ENCODE measurements around the gene CPEB3.
"Not testable (repeated sequence)": the region's sequence is repeated elsewhere in the genome, so short reads cannot be mapped to it uniquely, and the experiment has no call there.

Gene CPEB3

DNA sequence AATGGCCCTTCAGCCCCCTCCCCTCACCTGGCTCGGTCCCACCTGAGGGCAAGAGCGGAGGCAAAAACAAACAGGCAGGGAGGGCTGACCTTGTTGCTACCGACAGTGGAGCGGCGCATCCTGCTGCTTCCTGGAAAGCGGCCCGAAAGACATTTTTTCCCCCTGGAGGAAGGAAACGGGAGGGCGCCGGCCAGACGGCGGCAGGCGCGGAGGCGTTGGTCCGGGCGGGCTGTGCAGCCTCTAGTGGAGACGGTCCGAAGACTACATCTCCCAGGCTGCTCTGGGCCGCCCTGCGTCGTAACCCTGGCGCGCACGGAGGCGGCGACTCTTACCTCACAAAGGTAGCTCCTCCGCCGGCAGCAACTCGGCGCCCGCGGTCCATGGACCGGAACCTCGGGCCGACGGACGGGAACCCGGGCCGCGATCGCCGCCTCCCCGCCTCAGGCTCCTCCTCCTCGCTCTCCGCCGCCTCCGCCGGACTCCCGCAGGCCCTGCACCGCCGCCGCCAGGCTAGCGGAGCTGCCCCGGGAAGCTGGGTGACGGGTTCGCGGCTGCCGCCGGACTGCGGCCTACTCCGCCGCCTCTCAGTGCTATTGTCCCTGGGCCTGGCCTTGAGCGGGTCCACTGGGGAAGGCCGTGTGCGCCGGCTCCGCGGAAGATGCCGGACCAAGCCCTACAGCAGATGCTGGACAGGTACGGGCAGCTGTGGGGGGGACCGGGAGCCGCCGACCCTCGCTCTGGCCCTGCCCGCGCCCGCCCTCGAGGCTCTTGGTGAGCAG, at the start of gene CPEB3, which contains the start of gene MARCHF5:
Gene CPEB3, minus strand, starts transcription at position 242 of the 779 bp plus-strand sequence. CDS start 50,728 bp downstream, outside the sequence.
Gene MARCHF5, plus strand, starts transcription at position 331 of the 779 bp plus-strand sequence. Its CDS starts 328 bp downstream, at position 659.
- DNase-seq, result peak; percentile 92

DNA sequence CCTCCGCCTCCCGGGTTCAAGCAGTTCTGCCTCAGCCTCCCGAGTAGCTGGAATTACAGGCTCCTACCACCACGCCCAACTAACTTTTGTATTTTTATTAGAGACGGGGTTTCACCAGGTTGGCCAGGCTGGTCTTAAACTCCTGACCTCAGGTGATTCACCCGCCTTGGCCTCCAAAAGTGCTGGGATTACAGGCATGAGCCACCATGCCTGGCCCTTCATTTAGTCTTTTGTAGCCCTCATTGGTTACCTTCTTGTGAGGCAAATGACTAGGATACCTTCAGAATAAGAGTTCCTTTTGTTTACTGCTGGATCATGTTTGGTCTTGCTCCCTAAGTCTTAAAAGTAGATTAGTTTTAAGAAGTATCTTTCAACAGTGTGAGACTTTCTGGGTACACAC, 39.0 kb upstream of the CPEB3 start:
- DNase-seq, result not testable (repeated sequence)

DNA sequence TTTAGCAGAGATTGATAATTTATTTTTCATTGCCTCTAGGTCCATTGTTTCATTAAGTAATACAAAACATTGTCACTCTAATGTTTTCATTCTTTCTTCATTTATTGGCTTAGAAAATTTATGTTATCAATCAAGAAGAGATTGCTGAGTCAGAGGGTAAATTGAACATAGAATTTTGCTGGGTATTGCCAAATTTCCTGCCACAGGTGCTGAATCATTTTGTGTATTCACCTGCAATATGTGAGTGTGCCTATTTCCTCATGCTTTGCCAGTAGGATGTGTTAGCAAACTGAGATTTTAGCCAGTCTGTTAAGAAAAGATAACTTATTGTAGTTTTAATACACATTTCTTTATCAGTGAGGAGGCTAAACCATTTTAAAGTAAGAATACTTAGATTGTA, 38.1 kb upstream of the CPEB3 start:
- DNase-seq, result no peak

DNA sequence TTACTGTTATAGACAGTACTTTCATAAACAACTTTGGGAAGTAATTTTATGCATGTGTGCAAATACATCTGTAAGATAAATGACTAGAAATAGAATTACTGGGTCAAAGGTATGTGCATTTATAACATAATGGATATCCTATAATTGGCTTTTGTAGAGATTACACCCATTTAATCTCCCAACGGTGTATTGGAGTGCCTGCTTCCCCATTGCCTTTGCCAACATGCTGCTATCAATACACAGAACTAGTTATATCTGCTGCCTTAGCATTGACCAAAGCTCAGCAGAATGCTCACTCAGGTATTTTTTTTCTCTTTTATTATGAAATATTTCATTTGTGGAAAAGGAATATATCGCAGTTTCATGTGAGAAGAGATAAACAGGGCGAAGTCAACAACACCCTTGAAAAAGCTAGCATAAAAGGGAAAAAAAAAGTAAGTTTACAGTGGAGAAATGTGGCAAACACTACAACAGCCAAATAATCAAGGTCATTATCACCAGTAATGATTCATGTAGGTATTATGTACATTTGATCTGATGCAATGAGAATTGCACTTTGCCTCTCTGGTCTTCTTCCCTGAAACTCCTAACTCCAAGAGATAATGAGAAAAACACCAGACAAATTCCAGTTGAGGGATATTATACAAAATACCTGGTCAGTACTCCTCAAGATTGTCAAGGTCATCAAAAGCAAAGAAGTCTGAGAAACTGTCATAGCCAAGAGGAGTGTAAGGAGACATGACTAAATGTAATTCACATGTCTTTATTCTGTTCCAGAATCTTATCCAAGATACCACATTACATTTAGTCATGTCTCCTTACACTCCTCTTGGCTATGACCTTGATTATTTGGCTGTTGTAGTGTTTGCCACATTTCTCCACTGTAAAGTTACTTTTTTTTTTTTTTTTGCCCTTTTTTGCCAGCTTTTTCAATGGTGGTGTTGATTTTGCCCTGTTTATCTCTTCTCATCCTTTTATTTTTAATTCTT, 36.9 kb upstream of the CPEB3 start:
- no peak for DNase-seq

DNA sequence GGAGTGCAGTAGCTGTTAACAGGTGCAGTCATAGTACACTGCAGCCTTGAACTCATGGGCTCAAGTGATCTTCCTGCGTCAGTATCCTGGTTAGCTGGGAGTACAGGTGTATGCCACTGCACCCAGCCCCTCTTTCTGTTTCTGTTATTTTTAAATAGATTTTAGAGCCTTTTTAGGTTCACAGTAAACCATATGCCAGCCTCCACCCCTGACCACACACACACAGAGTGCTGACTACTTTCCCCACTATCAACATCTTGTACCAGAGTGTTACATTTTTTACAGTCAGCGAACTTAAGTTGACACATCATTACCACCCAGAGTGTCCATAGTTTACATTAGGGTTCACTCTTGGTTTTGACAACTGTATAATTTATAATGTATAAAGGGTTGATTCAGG, 32.2 kb upstream of the CPEB3 start:
- no peak for DNase-seq

DNA sequence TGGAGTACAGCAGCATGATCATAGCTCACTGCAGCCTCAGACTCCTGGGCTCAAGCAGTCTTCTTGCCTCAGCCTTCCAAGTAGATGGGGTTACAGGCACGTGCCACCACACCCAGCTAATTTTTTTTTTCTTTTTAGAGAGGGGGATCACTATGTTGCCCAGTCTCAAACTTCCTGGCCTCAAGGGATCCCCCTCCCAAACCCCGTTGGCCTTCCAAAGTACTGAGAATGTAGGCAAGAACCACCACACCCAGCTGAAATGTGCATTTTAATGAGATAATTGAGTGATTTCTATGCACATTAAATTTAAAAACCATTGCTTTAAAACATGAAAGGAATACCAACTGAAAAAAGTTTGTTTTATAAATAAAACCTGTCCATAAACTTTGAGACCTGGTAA, 25.7 kb upstream of the CPEB3 start:
- no peak for DNase-seq

DNA sequence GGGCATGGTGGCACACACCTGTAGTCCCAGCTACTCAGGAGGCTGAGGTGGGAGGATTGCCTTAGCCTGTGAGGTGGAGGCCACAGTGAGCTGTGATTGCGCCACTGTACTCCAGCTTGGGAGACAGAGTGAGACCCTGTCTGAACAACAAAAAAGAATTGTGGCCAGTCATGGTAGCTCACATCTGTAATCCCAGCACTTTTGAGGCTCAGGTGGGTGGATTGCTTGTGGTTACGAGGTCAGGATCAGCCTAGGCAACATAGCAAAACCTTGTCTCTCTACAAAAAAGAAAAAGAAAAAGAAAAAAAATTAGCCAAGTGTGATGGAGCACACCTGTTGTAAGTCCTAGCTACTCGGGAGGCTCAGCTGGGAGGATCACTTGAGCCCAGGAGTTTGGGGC, 22.9 kb upstream of the CPEB3 start:
- DNase-seq, result no peak

DNA sequence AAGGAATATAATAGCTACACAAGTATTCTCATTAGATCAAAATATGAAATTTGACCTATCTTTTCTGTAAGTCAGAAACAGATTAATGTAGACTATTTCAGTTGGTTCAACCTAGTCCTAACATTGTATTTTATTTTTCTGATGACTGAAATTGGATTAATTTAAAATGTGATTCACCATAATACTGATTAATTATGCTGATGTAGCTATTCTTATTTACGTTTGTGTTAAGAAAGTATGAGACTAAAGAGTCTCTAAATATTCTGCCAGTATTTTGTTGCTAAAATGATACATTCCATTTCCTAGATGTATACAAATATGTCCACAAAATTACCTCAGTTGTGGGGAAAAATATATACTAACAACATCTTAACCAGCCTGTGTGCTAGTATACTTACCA, 18.4 kb upstream of the CPEB3 start:
- DNase-seq, result no peak

DNA sequence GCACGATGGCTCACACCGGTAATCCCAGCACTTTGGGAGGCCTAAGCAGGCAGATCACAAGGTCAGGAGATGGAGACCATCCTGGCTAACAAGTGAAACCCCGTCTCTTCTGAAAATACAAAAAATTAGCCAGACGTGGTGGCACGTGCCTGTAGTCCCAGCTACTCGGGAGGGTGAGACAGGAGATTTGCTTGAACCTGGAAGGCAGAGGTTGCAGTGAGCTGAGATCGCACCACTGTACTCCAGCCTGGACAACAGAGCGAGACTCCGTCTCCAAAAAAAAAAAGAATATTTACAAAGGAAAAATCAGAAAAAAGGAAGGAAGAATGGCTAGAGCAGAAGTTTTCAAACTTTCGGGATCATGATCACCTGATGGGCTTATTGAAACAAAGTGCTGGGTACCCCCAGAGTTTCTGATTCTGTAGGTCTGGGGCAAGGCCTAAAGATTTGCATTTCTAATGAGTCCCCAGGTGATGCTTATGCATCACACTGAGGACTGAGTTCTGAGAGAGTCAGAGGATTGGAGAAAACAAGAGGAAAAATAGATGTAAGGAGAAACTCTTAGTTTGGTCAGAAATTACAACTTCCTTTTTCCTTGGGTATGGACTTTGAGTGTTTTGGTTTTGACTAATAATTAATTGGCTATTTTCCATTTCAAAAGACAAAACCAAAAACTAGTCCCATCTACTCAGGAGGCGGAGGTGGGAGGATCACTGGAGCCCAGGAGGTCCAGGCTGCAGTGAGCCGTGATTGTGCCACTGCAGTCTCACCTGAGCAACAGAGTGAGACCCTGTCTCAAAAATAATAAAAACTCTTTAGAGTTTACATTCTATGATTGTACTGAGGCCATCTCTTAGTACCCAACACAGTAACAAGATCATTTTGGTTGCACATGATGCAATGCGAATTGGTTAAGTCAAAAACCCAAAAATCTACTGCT, 14.5 kb upstream of the CPEB3 start:
- DNase-seq, result no peak

DNA sequence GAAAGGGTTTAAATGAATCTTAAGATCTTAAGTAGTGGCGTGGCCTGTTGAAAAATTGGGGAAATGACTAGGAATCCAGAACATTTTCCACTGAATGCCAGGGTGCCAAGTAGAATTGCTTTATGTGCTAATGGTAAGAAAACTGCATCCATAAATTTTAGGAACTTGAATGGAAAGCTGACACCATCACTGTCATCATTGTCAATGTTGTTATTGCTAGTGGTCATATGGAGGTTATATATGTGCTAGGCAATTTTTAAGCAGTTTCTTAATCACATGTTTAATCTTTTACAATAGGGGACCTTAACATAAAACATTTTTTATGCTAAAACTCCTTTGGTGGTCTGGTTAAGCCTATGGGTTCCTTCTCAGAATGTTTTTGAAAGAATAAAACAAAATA, 13.2 kb upstream of the CPEB3 start:
- DNase-seq, result no peak

DNA sequence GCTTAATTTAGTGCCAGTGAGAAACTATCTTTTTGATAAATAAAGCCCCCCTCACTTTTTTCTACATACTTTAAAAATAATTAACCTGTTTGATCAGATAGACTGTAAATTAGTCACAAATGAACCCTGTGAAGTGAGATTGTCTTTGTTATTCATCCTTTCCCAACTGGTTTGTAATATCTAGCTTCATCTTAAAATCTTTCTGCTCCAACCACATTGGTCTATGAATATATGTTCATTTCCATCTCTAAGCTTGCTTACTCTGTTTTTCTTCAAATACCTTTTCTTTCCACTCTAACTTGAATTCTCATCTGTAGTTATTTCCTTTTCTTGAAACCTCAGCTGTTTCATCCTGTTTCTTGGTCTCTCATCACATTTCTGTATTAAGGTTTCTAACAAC, 12.2 kb upstream of the CPEB3 start:
- DNase-seq, result no peak

DNA sequence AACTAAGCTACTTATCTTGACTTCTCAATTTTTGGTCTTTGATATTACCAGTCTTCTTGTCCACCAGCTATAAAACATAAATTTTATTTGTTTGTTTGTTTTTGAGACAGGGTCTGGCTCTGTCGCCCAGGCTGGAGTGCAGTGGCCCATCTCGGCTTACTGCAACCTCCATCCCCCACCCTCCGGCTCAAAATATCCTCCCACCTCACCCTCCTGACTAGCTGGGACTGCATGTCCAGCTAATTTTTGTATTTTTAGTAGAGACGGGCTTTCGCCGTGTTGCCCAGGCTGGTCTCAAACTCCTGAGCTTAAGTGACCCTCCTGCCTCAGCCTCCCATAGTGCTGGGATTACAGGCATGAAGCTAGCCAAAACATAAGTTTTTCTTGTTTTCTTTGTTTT, 7.6 kb upstream of the CPEB3 start:
- DNase-seq, result no peak

DNA sequence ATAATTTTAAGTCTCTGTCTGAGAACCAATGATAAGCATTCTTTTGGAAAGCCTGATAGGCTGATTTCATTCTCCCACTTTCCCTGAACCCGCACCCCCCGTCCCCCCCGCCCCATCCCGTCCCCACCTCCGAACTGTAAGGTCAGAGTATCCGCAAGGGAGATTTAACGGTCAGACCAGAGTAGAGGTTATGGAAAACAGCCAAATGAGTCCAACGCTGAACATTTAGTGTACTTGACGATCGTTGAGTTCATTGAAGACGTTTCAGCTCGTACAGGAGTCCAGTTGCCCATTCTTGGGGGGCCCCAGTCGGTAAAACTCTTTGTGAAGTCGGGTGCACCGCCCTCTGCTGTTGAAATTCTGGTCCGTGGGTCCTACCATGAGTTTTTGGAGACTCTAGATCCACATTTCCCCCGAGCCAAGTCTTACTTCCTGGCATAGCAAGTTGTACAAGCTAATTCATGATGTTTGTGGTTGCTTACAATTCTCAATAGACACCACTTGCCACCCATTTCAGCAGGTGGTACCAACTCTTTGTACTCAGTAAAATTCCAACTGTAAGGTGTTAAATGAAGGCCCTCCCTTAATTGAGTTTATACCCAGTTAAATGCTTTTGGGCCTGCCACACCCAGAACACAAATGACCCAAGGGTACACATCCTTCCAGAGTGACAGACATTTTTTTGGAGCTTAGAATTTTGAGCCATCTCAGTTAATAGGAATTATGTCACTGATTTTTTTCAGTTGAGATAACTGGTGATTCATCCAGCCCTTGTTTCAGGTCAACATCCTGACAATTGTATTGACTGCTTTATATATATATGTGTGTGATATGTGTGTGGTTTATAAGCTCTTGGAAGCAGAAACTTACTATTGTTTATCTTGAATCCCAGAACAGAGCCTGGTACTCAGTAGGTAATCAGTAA, 1.3 kb upstream of the CPEB3 start:
- peak; percentile 51 for DNase-seq

DNA sequence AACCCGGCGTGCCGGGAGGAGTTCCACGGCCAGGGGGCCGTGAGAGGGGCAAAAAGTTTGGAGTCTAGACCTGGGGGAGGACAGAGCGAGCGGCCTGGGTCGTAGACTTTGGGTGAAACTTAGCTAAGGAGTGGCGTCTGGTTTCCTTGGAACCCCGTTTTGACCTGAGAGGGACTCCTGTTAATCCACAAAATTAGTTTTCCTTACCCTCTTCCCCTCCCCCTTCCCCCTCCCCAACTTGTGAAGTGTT, 663 bp upstream of the CPEB3 start:
- no peak for DNase-seq

DNA sequence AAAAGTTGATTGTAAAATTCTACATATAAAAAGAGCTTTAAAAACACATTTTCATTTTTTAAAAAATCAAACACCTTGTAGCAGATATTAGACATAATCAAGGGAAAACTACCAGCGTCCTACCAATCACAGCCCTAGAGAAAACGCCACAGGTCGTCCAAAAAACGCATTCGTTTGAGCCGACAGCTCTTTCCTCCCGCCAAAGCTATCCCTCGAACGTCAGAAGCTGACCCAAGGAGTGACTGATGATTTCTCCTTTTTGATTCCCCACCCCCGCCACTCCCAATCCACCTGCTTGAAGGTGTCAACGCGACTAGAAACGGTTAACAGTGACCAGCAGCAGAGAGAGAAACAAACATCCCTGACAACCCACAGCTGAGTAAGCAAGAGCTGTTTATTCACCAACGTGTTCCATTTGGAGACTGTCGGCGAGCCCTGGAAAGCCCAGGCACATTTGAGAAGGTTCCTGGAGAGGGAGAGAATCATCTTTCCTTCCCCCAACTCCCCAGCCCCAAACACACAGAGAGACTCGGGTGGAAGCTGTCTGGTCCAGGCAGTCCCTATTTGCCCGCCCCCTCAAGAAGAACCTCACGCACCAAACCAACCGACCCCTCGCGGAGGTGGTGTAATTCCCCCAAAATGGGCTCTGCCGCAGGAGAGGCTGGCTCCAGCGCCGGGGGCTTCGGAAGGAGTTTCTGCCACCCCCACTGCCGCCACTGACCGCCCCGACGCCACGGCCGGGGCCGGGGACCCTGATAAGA, 622 bp downstream of the CPEB3 start:
- DNase-seq, result peak; percentile 34

DNA sequence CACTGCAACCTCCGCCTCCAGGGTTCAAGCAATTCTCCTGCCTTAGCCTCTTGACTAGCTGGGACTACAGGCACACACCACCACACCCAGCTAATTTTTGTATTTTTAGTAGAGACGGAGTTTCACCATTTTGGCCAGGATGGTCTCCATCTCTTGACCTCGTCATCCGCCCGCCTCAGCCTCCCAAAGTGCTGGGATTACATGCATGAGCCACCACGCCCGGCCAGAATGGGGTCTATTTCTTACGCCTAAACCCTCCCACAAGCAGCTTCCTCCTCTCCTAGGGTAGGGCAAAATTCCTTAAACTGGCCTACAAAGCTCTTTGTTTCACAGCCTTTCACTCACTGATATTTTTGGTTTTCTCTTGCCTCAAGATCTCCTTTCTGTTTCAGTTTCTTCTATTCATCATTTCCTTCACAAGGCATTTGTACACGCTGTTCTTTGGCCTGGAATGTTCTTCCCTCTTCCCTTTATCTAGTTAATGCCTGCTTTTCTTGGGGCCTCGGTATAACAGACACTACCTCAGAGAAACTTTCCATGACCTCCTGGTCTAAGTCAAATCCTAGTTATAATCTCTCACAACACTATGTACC, 6.7 kb downstream of the CPEB3 start:
- no peak for DNase-seq

DNA sequence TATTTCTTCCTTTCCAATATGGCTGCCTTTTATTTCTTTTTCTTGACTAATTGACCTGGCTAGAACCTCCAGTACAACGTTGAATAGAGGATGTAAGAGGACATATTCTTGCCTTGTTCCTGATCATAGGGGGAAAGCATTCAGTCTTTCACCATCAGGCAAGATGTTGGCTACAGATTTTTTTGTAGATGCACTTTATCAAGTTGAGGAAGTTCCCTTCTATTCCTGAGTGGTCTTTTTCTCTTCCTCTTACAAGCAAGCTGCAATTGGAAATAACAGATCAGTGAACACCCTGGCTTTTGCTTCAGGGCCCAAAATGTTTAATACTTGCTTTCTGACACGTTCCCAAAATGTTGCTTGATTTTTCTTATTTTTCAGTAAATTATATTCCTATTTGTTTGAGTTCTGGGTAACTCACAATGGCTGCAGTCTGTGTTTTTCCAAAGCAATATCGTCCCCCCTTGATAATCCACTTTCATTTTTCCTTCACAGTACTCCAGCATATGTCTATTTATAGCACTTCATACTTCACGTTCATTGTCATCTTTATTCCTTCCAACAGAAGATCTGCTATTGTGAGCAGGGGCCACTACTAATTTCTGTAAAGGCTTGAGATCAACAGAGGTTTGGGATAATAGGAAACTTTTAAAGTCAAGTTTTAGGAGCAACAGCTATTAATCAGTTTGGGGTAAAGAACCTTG, 11.7 kb downstream of the CPEB3 start:
- no peak for DNase-seq

DNA sequence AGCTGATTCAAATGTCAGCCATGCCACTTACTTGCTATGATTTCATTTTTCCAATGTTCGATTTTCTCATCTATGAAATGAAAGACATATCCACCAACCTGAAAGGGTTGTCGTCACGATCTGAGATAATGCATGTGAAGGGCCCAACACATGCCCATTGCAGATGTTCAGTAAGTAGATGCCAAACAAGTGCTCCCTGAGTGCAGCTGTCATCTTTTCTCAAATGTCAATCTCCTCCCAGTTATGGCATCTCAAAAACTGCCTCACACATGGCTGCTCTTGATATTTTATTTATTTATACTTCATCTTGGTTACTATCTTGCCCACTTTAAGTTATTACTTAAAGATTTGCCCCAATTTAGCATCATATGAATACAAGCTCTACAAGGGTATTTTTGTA, 16.8 kb downstream of the CPEB3 start:
- no peak for DNase-seq

DNA sequence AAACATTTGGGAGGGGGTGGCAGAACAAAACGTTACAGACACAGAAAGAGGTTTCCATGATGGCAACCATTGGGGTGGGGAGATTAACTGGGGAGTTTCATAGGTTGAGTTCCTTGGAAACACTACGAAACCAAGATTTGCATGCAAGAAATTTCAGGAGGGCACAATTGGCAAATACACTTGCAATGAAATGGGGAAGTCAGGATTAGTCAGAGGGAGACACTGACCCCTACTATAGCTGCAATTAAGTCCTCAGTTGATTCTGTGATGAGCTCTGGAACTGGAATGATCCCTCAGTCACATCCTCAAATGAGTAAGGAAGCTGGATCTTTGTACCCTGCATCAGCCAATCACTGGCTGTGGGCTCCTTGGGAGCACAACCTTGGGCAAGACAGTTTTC, 22.1 kb downstream of the CPEB3 start:
- DNase-seq, result no peak

DNA sequence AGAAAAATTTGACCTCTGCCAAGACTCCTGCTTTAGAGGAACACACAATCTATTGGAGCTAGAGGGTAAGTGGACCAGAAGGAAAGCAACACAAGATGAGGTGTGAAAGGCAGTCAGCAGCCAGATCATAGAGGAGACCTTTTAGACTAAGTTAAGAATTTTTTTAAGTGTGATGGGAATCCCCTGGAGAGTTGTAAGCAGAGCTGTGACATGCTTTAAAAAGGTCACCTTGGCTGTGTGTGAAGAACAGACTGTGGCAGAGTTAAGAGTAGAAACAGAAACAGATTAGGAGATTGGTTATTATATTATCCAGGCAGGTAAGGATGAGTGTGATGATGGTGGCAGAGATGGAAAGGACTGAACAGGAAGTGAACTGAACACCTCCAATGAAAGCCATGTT, 23.5 kb downstream of the CPEB3 start:
- DNase-seq, result no peak
